Pulmonary artery endothelial cell (primary cell): Measurements from ENCODE around the gene ASMTL. TPM values are rescaled to one million over a fixed set of nuclear protein-coding genes. Genes with fewer than 3 reads are reported as not detected.
"Not testable (repeated sequence)": the region's sequence is repeated elsewhere in the genome, so short reads cannot be mapped to it uniquely, and the experiment has no call there.

Experiments used
- DNase-seq: peaks from one replicate; pipeline ENCODE4 v3.0.0-alpha.2; 2011; ENCODE audit warnings: low read depth, low spot score
- total RNA-seq: library from RNA; depleted of rRNA; stranded (reverse); fragments of >200 nt; gene quantifications from 2 replicates; pipeline ENCODE4 v1.2.3, GENCODE V29; 2014

Gene ASMTL
- total RNA-seq, 1 donor from 2014 or later = 25.5 TPM

- no peak for DNase-seq
Measured at GRCh38 chrX:1389181-1389992, 63.3 kb downstream of the ASMTL start.

- no peak for DNase-seq
Measured at GRCh38 chrX:1388651-1389050, 64.1 kb downstream of the ASMTL start.

DNA sequence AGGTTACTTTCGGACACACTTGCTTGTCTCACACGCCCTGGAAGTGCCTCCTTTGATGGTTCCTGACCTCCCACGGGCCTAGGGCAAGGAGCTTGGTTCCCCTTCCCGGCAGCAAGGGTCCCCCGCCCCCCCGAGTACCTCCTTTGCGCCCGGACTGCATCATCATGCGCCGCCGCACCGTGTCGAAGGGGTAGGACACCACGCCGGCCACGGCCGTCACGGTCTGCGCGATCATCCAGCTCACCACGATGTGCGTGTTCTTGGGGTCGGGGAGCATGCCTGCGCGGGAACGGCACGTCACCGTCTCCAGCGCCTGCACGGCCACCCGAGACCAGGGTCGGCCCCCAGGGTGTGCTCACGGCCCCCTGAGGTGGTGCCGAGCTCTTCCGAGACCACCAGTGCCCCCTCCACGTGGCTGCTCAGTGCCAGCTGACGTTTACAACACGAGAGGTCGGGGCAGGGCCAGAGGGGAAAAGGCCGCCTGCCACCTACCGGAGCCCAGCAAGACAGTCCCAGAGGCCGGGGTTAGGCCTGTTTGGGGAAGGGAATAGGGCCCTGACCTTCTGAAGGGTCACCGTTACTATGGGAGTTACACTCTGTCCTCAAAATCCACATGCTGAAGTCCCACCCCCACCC, 65.5 kb downstream of the ASMTL start:
- no peak for DNase-seq

GRCh38 chrX:1386338-1387127, 66.2 kb downstream of the ASMTL start:
- DNase-seq = no peak

DNA sequence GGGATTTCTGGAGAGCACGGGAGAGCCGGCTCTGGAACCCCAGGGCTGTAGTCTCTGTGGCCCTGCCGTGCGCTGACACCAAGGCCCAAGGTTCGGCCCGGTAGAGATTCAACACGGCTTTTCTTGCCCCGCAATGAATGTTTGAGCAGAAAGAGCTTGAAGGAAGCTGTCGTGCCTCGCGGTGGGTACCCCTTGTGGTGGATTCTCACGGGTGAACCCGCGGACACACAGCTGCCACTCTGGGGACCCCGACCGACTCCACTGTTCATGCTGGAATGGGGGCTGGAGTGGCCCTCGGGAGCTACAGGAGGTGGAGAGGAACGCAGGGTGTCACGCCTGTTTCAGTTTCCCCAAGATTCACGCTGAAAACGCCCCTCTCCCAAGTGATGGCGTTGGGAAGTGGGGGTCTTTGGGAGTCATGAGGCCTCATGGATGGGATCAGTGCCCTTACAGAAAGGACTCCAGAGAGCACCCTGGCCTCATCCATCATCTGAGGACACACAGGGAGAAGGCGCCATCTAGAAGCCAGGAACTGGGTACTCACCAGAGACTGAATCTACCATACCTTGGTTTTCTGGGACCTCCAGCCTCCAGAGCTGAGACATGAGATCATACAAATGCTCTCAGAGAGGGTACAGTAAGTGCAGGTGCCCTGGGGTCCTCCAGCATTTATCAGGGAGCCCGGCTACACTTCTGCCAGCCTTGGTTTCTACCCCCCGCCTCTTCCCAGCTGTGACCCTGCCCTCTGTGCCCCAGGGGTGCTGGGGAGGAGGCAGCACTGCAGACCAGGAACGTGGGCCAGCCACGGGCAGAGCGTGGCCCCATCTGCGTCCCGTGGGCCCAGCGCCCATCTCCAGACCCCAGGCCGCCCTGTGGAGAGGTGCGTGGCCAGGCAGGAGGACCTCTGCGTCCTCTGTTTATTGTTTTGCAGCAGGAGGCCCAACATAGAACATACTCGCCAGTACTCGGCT, 67.2 kb downstream of the ASMTL start:
- no peak for DNase-seq

- no peak for DNase-seq
Measured at GRCh38 chrX:1384658-1385252, 68.0 kb downstream of the ASMTL start.

- DNase-seq = no peak
Measured at GRCh38 chrX:1380672-1381233, 72.0 kb downstream of the ASMTL start.

DNA sequence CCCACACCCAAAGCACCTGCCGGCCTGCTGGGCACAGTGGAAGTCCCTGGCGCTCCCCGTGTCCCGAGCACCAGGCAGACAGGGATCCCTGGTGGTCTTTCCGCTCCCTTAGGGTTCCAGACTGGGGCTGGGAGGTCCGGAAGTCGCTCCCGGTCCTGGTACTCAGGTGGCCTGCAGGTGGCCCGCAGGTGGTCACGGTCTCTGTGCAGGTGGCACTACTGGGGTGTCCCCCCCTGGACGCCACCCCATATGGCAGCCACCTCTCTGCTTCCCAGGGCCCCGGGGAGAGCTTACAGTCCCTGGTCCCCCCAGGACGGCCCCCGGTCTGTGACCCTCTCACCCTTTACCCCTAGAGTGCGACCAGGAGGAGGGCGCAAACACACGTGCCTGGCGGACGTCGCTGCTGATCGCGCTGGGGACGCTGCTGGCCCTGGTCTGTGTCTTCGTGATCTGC, 74.4 kb downstream of the ASMTL start:
- DNase-seq = no peak

- DNase-seq = no peak
Measured at GRCh38 chrX:1368385-1368698, 84.4 kb downstream of the ASMTL start.

- not testable (repeated sequence) for DNase-seq
Measured at GRCh38 chrX:1366363-1366762, 86.3 kb downstream of the ASMTL start.

DNA sequence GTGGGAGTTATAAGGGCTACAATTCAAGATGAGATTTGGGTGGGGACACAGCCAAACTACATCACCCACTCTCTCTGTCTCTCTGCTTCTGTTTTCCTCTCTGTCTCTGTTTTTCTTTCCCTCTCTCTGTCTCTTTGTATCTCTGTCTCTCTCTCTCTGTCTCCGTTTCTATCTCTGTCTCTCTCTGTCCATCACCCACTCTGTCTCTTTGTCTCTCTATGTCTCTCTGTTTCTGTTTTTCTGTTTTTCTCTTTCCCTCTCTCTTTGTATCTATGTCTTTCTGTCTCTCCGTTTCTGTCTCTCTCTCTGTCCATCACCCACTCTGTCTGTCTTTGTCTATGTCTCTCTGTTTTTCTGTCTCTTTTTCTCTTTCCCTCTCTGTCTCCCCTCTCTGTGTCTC, 90.8 kb downstream of the ASMTL start:
- no peak for DNase-seq

GRCh38 chrX:1361275-1361674, 91.4 kb downstream of the ASMTL start:
- no peak for DNase-seq

GRCh38 chrX:1360171-1360570, 92.5 kb downstream of the ASMTL start:
- no peak for DNase-seq

GRCh38 chrX:1359477-1359873, 93.2 kb downstream of the ASMTL start:
- DNase-seq = no peak

DNA sequence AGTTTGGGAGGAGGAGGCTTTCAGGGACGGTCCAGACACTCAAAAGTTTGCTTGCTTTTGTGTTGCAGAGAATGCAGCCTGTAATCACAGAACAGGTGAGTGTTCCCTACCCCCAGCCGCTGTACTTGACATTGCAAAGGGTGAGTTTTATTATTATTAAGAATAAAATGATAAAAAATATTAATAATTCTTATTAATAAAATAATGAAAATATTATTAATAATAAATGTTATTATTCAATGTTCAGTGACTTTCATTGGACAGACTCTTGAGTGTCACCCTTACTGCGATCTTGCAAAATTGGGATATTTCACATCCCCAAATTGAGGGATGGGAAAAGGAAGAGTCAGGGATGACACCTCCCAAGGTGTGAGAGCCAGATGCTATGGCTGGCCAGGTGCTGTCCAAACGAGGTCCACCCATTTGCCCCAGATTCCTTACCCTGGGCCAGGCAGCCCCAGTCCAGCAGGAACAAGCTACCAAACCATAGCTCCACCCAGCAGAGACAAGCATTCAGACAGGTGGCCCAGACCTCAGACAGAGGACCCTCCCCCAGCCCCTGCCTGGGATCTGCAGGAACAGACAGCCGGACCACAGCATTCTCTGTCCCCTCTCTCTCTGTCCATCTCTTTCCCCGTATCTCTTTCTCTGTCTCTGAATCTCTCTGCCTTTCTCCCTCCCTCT, 93.8 kb downstream of the ASMTL start:
- DNase-seq = no peak

DNA sequence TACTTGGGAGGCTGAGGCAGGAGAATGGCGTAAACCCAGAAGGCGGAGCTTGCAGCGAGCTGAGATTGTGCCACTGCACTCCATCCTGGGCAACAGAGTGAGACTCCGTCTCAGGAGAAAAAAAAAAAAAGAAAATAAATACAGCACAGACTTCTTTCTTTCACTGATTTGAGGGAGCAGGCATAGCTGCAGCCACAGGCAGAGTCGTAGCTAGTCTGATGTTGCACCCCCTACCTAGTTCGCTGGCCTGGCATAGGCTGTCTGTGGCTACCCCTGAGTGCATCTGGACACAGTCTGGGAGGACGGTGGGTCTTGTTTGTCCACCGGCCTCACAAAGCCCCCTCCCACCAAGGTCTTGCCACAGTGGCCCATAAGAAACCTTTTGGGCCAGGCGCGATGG, 94.7 kb downstream of the ASMTL start:
- no peak for DNase-seq

DNA sequence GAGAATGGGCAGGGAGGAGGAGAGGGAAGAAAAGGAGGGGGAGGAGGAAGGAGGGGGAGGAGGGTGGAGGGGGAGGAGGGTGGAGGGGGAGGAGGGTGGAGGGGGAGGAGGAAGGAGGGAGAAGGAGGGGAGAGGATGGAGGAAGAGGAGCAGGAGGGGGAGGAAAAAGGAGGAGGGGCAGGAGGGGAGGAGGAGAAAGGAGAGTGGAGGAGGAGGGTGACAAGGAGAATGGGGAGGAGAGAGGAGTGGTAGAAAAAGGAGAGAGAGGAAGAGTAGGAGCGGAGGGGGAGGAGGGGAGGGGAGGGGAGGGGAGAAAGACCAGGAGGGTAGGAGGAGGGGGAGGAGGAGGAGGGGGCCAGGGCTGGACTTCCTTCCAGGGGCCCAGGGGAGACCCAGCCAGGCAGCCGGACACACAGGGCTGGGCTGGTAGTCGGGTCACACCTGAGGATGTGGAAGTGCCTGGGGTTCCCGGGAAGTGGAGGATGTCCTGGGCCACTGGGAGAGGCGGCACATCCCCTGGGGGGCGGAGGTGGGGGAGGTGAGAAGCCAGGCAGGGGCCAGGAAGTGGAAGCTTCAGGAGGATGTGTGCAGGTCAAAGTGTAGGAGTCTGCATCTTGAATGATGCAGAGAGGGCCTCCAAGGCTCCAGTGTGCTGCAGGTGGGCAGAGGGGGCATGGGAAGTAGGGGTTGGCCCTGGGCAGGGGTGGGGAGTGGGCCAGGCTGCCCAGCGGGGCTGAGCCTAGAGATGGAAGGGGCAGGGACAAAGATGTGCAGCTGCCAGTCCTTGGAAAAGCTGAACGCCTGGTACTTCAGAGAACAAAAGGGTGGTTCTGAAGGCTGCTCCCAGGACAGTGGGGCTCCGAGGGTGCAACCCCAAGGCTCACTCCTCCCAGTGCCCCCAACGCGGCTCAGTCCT, 97.3 kb downstream of the ASMTL start:
- DNase-seq = no peak
